Measurements from ENCODE around the gene AP4B1. TPM values are rescaled to one million over a fixed set of nuclear protein-coding genes. Genes with fewer than 3 reads are reported as not detected.

AP4B1 gene
- total and polyA plus RNA-seq, 9 of the 15 experiments (the other 6 are each of a cell fraction or from before 2014, with no cell fraction given), result 15.8 to 36.5 (median 24.6) TPM

- peaks cover 15 to 34% of the 10 kb centered on the region in 2 experiments for H3K4me1 ChIP-seq (replicated peaks in 1 of 2; ENCODE audit: control insufficient read depth in 2 of 2, insufficient read depth in 2 of 2, low read length in 2 of 2)
- CTCF ChIA-PET (ENCODE audit: low intra/inter-chr PET ratio), result no interaction called here
- TF ChIP-seq ZNF717 (CRISPR knock-in tag; IDR thresholded peaks at IDR 0.05) (no peak), CAMTA2 (CRISPR knock-in tag; conservative IDR thresholded peaks at IDR 0.05) (no peak), CUX1 (CRISPR knock-in tag; IDR thresholded peaks at IDR 0.05) (no peak), NFIC (IDR thresholded peaks at IDR 0.05) (peak; percentile 61), KLF13 (tag; IDR thresholded peaks at IDR 0.05; ENCODE audit: borderline replicate concordance, low read depth) (peak; percentile 92), ZNF232 (CRISPR knock-in tag; IDR thresholded peaks at IDR 0.05) (peak; percentile 100), ZZZ3 (IDR thresholded peaks at IDR 0.05) (no peak), EP300 (IDR thresholded peaks at IDR 0.05; ENCODE audit: low read length) (no peak; the same call in 1 of the 2 replicates), NUFIP1 (IDR thresholded peaks at IDR 0.05; ENCODE audit: partially characterized antibody) (no peak), CTBP1 (IDR thresholded peaks at IDR 0.05; ENCODE audit: borderline replicate concordance) (peak; percentile 83; the same call in 1 of the 2 replicates), C11orf30 (IDR thresholded peaks at IDR 0.05; ENCODE audit: low read depth) (peak; percentile 49; the same call in 1 of the 2 replicates), ATF6 (CRISPR knock-in tag; IDR thresholded peaks at IDR 0.05) (peak; percentile 86; the same call in 1 of the 2 replicates), EWSR1 (IDR thresholded peaks at IDR 0.05; ENCODE audit: borderline replicate concordance, low read depth, partially characterized antibody) (no peak), TEAD1 (CRISPR knock-in tag; IDR thresholded peaks at IDR 0.05) (peak; percentile 63 to 92; a peak in 3 of 4 replicates), LEF1 (IDR thresholded peaks at IDR 0.05) (peak; percentile 54)
Measured at GRCh38 chr1:113928941-113929749, 24.5 kb upstream of the AP4B1 start, which contains the start of gene HIPK1. TSS of gene HIPK1 (plus strand) at chr1:113929324.

More at GRCh38 chr1:113928941-113929749, 24.5 kb upstream of the AP4B1 start, which contains the start of gene HIPK1:
- FAIRE-seq, result peak; percentile 75
- POLR2A ChIA-PET, result interaction anchor here (0.6 to 5.2 kb wide), 17 partner anchors 11 to 1038 kb away, joined by 3 to 65 read pairs (median 7); partner anchors contain the start of genes AP4B1, DCLRE1B and PHTF1
- DNase-seq (ENCODE audit: extremely low read depth in 1 of 4, low spot score in 3 of 4), result peak; percentile 92 to 97 (median 93)
- Histone ChIP-seq H3K9ac (ENCODE audit: insufficient read depth in 1 of 2, low read depth in 2 of 2, low read length in 2 of 2) (peak within 1 kb of the TSS; percentile 90 to 97), H3K79me2 (ENCODE audit: control insufficient read depth, insufficient read depth, low read length) (peaks cover 57% of the 10 kb centered on the region), H2AFZ (ENCODE audit: low read depth, low read length) (peak within 1 kb of the TSS; percentile 100), H3K4me2 (ENCODE audit: insufficient read depth, low read length) (peak within 1 kb of the TSS; percentile 98), H3K27me3 (ENCODE audit: control insufficient read depth in 2 of 2, insufficient read depth in 2 of 2, low read length in 2 of 2) (no peaks in the 10 kb centered on the region), H3K4me3 (peak within 1 kb of the TSS; percentile 70), H4K20me1 (replicated peaks; ENCODE audit: control insufficient read depth, insufficient read depth, low read length) (peaks cover 10% of the 10 kb centered on the region), H3K9me1 (ENCODE audit: control insufficient read depth, insufficient read depth, low read length) (no peaks in the 10 kb centered on the region), H3K36me3 (ENCODE audit: control insufficient read depth, insufficient read depth, low read length) (peaks cover 15% of the 10 kb centered on the region; the same call in 1 of the 3 replicates), H3K9me3 (replicated peaks; ENCODE audit: control insufficient read depth, insufficient read depth, low read depth, low read length) (no peaks in the 10 kb centered on the region), H3K27ac (ENCODE audit: extremely low read depth, low read depth, low read length) (peak within 1 kb of the TSS; percentile 96)
- intact Hi-C loops (cut with micrococcal nuclease), result loop anchor here (1.0 to 2.0 kb wide), 2 partner anchors 14 to 24 kb away; partner anchors contain the start of gene DCLRE1B
- BruUV-seq (replicated peaks), result TSS peak; percentile 79
- in situ Hi-C loops (cut with MboI), result no loop called here
- WGBS (ENCODE audit: insufficient coverage, low coverage, missing lambda C conversion rate), result 2% methylated on average over 44 of the region's 61 CpGs
- peak; percentile 76 for ATAC-seq

All from K562 (cell line).